Astrocyte (in vitro differentiated cells and primary cell): Measurements from ENCODE around the gene GJB3. TPM values are rescaled to one million over a fixed set of nuclear protein-coding genes. Genes with fewer than 3 reads are reported as not detected.

ENCODE experiments used
- DNase-seq: peaks from one replicate; pipeline ENCODE4 v3.0.0-alpha.2; 2010; ENCODE audit warnings: low read depth
- FAIRE-seq: peaks from 2 replicates; lab custom pipeline; 2011; peaks lifted over from hg19 to GRCh38; lab: Jason Lieb, UNC
- H2AFZ ChIP-seq: 2 replicates; pipeline ENCODE4 v1.6.0; 2012; ENCODE audit warnings: low read depth, low read length, inconsistent platforms
- H3K27ac ChIP-seq: 2 replicates; pipeline ENCODE4 v1.5.1; 2011; ENCODE audit warnings: low read depth, low read length, inconsistent platforms
- H3K27me3 ChIP-seq: 2 replicates; pipeline ENCODE4 v1.6.0; 2011; ENCODE audit warnings: low read length, inconsistent platforms; ENCODE audit not compliant: insufficient read depth
- H3K36me3 ChIP-seq: 2 replicates; pipeline ENCODE4 v1.5.1; 2011; ENCODE audit warnings: low read length, inconsistent platforms; ENCODE audit not compliant: insufficient read depth
- H3K4me1 ChIP-seq: 2 replicates; pipeline ENCODE4 v1.5.1; 2011; ENCODE audit warnings: low read length, inconsistent platforms; ENCODE audit not compliant: insufficient read depth
- H3K4me2 ChIP-seq: 2 replicates; pipeline ENCODE4 v1.6.0; 2012; ENCODE audit warnings: low read length, inconsistent platforms
- H3K4me3 ChIP-seq: 2 replicates; pipeline ENCODE4 v1.5.1; 2011; ENCODE audit warnings: low read depth, mild to moderate bottlenecking, low read length, inconsistent platforms; ENCODE audit not compliant: insufficient read depth
- H3K79me2 ChIP-seq: 2 replicates; pipeline ENCODE4 v1.6.0; 2012; ENCODE audit warnings: mild to moderate bottlenecking, low read length, inconsistent platforms; ENCODE audit not compliant: insufficient read depth
- H3K9ac ChIP-seq: 2 replicates; pipeline ENCODE4 v1.6.0; 2012; ENCODE audit warnings: mild to moderate bottlenecking, low read length, inconsistent platforms
- H3K9me3 ChIP-seq: 2 replicates; pipeline ENCODE4 v1.5.1; 2012; ENCODE audit warnings: low read depth, mild to moderate bottlenecking, low read length, inconsistent platforms; ENCODE audit not compliant: insufficient read depth
- H4K20me1 ChIP-seq: 2 replicates; pipeline ENCODE4 v1.6.0; 2012; ENCODE audit warnings: low read length, inconsistent platforms; ENCODE audit not compliant: insufficient read depth
- H3K27ac Mint-ChIP-seq: one replicate; pipeline ENCODE4 v1.8.0; 2021; ENCODE audit warnings: mild to moderate bottlenecking, mixed read lengths; ENCODE audit not compliant: unreplicated experiment
- H3K27me3 Mint-ChIP-seq: one replicate; pipeline ENCODE4 v1.8.0; 2021; ENCODE audit warnings: low read depth, mixed read lengths; ENCODE audit not compliant: unreplicated experiment
- H3K36me3 Mint-ChIP-seq: one replicate; pipeline ENCODE4 v1.8.0; 2021; ENCODE audit warnings: low read depth, mixed read lengths; ENCODE audit not compliant: unreplicated experiment
- H3K4me1 Mint-ChIP-seq: one replicate; pipeline ENCODE4 v1.8.0; 2021; ENCODE audit warnings: low read depth, mixed read lengths; ENCODE audit not compliant: unreplicated experiment
- H3K4me3 Mint-ChIP-seq: one replicate; pipeline ENCODE4 v1.8.0; 2021; ENCODE audit warnings: mild to moderate bottlenecking, moderate library complexity, mixed read lengths; ENCODE audit not compliant: unreplicated experiment
- H3K9me3 Mint-ChIP-seq: one replicate; pipeline ENCODE4 v1.8.0; 2021; ENCODE audit warnings: mild to moderate bottlenecking, mixed read lengths; ENCODE audit not compliant: unreplicated experiment
- EZH2 ChIP-seq: IDR thresholded peaks from 2 replicates; pipeline ENCODE4 v1.6.1; 2012; ENCODE audit warnings: mild to moderate bottlenecking, low read length, inconsistent platforms; ENCODE audit not compliant: insufficient read depth
- total RNA-seq: library from RNA; stranded (reverse); gene quantifications from 2 replicates; pipeline ENCODE4 v1.2.1, GENCODE V29; 2021
- TF ChIP-seq, protein P1 (sequence below): IDR thresholded peaks from 2 replicates; pipeline ENCODE4 v1.5.1; 2011; ENCODE audit warnings: low read depth, mild to moderate bottlenecking, inconsistent platforms, low read length, moderate library complexity; ENCODE audit not compliant: insufficient read depth

The GJB3 gene
- total RNA-seq, 1 donor from 2014 or later, result 0.32 TPM

DNA sequence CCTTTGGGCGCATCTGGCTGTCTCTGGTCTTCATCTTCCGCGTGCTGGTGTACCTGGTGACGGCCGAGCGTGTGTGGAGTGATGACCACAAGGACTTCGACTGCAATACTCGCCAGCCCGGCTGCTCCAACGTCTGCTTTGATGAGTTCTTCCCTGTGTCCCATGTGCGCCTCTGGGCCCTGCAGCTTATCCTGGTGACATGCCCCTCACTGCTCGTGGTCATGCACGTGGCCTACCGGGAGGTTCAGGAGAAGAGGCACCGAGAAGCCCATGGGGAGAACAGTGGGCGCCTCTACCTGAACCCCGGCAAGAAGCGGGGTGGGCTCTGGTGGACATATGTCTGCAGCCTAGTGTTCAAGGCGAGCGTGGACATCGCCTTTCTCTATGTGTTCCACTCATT lies 23.6 kb upstream of the GJB3 start:
- H3K36me3 ChIP-seq, result no peaks in the 10 kb centered on the region
- H3K27me3 Mint-ChIP-seq, result peaks cover 16% of the 10 kb centered on the region
- no peak overlapping the region for H3K9ac ChIP-seq
- no peaks in the 10 kb centered on the region for H4K20me1 ChIP-seq
- no peak overlapping the region for H3K4me3 ChIP-seq
- peaks cover 2% of the 10 kb centered on the region for H3K4me1 Mint-ChIP-seq
- H3K79me2 ChIP-seq, result no peaks in the 10 kb centered on the region
- peaks cover 5% of the 10 kb centered on the region for H3K9me3 Mint-ChIP-seq
- FAIRE-seq, result no peak
- no peak overlapping the region for H3K4me2 ChIP-seq
- no peak for TF ChIP-seq EZH2
- TF ChIP-seq, protein P1, sequence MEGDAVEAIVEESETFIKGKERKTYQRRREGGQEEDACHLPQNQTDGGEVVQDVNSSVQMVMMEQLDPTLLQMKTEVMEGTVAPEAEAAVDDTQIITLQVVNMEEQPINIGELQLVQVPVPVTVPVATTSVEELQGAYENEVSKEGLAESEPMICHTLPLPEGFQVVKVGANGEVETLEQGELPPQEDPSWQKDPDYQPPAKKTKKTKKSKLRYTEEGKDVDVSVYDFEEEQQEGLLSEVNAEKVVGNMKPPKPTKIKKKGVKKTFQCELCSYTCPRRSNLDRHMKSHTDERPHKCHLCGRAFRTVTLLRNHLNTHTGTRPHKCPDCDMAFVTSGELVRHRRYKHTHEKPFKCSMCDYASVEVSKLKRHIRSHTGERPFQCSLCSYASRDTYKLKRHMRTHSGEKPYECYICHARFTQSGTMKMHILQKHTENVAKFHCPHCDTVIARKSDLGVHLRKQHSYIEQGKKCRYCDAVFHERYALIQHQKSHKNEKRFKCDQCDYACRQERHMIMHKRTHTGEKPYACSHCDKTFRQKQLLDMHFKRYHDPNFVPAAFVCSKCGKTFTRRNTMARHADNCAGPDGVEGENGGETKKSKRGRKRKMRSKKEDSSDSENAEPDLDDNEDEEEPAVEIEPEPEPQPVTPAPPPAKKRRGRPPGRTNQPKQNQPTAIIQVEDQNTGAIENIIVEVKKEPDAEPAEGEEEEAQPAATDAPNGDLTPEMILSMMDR, result no peak
- no peak overlapping the region for H3K27ac ChIP-seq
- no peaks in the 10 kb centered on the region for H3K4me1 ChIP-seq
- no peak overlapping the region for H3K4me3 Mint-ChIP-seq
- no peaks in the 10 kb centered on the region for H3K9me3 ChIP-seq
- H3K27me3 ChIP-seq, result no peaks in the 10 kb centered on the region
- no peak for DNase-seq
- H2AFZ ChIP-seq, result no peak overlapping the region
- peaks cover 7% of the 10 kb centered on the region for H3K36me3 Mint-ChIP-seq
- H3K27ac Mint-ChIP-seq, result no peak overlapping the region

DNA sequence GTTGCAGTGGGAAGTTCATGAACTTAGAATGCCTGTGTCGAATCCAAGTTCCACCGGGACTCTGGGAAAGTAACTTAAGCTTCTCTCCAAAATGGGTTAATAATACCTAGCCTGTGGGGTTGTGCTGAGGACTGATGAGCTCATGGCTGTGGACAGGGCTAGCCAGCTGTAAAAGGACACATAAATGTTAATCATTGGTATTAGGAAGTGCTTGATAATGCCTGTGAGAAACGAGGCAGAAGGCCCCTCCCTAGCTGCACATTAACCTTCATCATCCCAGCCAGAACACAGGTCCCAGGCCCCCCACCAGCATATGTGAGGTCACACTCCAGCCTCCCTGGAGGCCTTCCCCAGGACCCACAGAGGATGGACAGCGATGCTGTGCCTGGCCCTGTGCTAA lies 22.3 kb upstream of the GJB3 start:
- H3K79me2 ChIP-seq, result no peaks in the 10 kb centered on the region
- FAIRE-seq (no peak), DNase-seq (no peak)
- no peak overlapping the region for H3K4me3 Mint-ChIP-seq
- peaks cover 16% of the 10 kb centered on the region for H3K27me3 Mint-ChIP-seq
- H3K9ac ChIP-seq, result no peak overlapping the region
- H3K36me3 ChIP-seq, result no peaks in the 10 kb centered on the region
- H3K4me3 ChIP-seq, result no peak overlapping the region
- H3K4me2 ChIP-seq, result no peak overlapping the region
- no peak overlapping the region for H3K27ac Mint-ChIP-seq
- peaks cover 10% of the 10 kb centered on the region for H3K4me1 Mint-ChIP-seq
- no peaks in the 10 kb centered on the region for H4K20me1 ChIP-seq
- no peak overlapping the region for H3K27ac ChIP-seq
- no peak overlapping the region for H2AFZ ChIP-seq
- no peaks in the 10 kb centered on the region for H3K27me3 ChIP-seq
- H3K9me3 Mint-ChIP-seq, result peaks cover 1% of the 10 kb centered on the region
- H3K4me1 ChIP-seq, result peaks cover 8% of the 10 kb centered on the region
- H3K9me3 ChIP-seq, result no peaks in the 10 kb centered on the region
- H3K36me3 Mint-ChIP-seq, result peaks cover 7% of the 10 kb centered on the region
- TF ChIP-seq, protein P1, result no peak
- no peak for TF ChIP-seq EZH2

GRCh38 chr1:34759503-34760357 lies 21.3 kb upstream of the GJB3 start, which contains the start of gene GJB4:
GJB4 (plus strand) TSS chr1:34759740; CDS start chr1:34761255, 1,515 bp downstream.
- DNase-seq, result no peak
- Mint-ChIP-seq H3K36me3 (peaks cover 7% of the 10 kb centered on the region), H3K27ac (no peak within 1 kb of the TSS), H3K4me1 (peaks cover 11% of the 10 kb centered on the region), H3K9me3 (no peaks in the 10 kb centered on the region), H3K4me3 (no peak within 1 kb of the TSS), H3K27me3 (peaks cover 16% of the 10 kb centered on the region)
- no peaks in the 10 kb centered on the region for H4K20me1 ChIP-seq
- H3K4me2 ChIP-seq, result no peak within 1 kb of the TSS
- peaks cover 10% of the 10 kb centered on the region for H3K4me1 ChIP-seq
- H3K9me3 ChIP-seq, result no peaks in the 10 kb centered on the region
- H3K79me2 ChIP-seq, result no peaks in the 10 kb centered on the region
- no peak within 1 kb of the TSS for H2AFZ ChIP-seq
- no peak within 1 kb of the TSS for H3K4me3 ChIP-seq
- TF ChIP-seq EZH2, result no peak
- TF ChIP-seq, protein P1, result no peak
- H3K27me3 ChIP-seq, result no peaks in the 10 kb centered on the region
- no peak for FAIRE-seq
- no peaks in the 10 kb centered on the region for H3K36me3 ChIP-seq
- H3K27ac ChIP-seq, result no peak within 1 kb of the TSS
- no peak within 1 kb of the TSS for H3K9ac ChIP-seq
